22Rv1 (cell line): ENCODE measurements around the gene ARHGAP25.

Experiments used
- ZFX ChIP-seq: fragments of 450-650 bp; IDR thresholded peaks from 2 replicates; pipeline ENCODE4 v1.6.1; 2017; ENCODE audit warnings: antibody characterized with exemption, borderline replicate concordance
- TF ChIP-seq, protein P1 (sequence below): fragments of 450-650 bp; IDR thresholded peaks from 2 replicates; pipeline ENCODE4 v1.5.1; 2017; ENCODE audit warnings: mild to moderate bottlenecking

DNA sequence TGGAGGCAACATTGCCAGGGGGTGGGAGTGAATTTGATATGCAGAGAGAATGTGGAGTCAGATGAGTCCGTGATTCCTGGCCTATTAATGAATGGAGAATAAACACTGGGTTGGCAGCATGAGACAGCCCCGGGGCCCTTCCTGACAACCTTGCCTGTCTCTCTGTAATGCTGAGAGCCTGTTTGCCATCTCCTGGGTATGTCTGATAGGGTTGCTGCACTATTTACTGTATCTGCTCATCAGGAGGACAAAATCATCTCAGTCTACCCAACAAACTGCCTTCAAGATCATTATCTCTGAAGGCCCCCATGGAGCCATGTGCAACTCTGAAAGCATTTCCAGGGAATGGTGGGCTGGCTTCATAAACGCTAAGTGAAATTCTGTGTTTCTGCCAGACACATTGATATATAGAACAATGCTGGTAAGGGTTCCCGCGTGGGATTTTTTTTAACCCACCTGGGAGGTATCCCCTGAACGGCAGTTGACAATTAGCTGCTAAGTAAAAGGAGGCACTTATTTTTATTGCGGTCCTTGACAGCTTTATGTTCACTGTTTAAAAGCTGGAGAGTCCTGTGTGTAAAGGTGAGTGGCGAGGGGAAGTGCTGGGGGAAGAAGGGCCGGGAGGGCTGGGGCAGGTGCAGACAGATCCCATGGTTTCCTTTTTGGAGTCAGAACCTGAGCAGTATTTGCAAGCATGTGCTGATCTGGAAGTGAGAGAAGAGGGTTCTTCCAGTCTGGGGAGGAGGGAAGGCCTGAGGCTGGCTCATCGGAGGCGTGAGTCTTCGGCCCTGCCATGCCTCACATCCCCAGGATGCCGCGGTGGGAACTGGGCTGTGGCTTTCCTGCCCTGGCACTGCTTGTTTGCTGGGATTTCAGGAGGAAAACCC, 64.8 kb downstream of the ARHGAP25 start:
- TF ChIP-seq, protein P1, sequence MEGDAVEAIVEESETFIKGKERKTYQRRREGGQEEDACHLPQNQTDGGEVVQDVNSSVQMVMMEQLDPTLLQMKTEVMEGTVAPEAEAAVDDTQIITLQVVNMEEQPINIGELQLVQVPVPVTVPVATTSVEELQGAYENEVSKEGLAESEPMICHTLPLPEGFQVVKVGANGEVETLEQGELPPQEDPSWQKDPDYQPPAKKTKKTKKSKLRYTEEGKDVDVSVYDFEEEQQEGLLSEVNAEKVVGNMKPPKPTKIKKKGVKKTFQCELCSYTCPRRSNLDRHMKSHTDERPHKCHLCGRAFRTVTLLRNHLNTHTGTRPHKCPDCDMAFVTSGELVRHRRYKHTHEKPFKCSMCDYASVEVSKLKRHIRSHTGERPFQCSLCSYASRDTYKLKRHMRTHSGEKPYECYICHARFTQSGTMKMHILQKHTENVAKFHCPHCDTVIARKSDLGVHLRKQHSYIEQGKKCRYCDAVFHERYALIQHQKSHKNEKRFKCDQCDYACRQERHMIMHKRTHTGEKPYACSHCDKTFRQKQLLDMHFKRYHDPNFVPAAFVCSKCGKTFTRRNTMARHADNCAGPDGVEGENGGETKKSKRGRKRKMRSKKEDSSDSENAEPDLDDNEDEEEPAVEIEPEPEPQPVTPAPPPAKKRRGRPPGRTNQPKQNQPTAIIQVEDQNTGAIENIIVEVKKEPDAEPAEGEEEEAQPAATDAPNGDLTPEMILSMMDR: no peak
- TF ChIP-seq ZFX: no peak
